Measurements from ENCODE around the gene EIF4G3.
A peak's percentile ranks its signal among the peaks of the same experiment; 100 is the strongest.
"Not testable (repeated sequence)": the region's sequence is repeated elsewhere in the genome, so short reads cannot be mapped to it uniquely, and the experiment has no call there.

The EIF4G3 gene

DNA sequence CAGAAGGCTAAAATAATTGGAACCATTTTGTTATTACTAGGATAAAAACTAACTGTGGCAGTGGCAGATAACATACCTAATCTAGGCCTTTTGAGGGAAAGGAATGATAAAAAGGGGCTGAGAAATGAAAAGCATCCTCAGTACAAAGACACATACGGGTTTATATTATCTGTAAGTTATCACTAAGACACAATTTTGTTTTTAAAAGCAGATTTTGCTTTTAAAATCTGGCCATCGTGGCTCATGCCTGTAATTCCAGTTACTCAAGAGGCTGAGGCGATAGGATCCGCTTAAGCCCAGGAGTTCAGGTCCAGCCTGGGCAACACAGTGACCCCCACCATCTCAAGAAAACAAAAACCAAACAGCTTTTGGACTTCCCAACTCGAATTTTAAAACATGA lies 364.8 kb downstream of the EIF4G3 start:
- DNase-seq (ENCODE audit: low read depth) = no peak

DNA sequence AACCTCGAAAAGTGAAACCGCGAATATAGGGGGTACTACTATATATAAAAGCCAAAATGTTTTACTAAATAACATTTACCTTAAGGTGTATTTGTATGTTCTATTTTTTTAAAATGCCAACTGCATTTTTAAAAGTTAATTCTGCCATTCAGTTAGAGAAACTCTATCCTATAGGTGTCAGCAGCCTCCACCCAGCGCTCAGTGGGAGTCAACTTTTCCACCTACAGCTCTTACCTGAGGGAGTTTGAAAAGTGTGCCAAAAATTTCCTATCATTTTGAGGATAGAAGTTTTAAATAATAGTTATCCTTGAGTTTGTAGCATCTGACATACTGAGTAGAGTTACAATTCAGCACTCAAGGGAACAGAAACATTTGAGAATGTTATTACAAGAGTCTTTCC lies 383.5 kb downstream of the EIF4G3 start:
- DNase-seq (ENCODE audit: low read depth) = no peak

DNA sequence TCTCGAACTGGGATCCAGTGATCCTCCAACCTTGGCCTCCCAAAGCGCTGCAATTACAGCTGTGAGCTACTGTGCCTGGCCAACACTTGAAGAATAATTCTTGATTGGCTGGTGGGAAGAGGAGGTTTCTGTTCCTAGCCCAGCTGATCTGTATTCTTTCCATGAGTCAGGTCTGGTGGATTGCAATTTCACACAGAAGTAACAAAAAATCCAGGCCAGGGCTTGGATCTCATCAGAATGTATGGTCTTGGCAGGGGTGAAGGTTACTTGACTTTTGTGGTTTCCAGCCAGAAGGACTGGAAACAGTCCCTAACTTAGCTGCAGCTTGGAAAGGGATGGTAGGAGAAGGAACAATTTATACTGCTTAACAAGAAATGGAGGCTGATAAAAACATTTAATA lies 384.5 kb downstream of the EIF4G3 start:
- DNase-seq (ENCODE audit: low read depth) = no peak

DNA sequence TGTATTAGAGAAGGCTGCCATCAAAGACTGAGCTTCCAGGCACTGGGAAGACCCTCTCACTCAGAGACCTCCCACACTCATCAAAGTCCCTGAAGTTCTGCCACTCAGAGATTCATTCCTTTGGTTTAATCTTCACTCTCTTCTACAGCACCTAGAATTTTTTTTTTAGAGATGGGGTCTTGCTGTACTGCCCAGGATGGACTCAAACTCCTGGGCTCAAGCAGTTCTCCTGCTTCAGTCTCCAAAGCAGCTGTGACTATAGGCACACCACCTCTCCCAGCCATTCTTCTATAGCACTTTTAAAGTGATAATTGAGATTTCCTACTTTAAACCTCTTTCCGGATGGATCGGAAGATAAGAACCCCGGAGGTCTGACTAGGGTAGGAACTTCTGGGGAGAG lies 385.9 kb downstream of the EIF4G3 start:
- DNase-seq (ENCODE audit: low read depth) = no peak

DNA sequence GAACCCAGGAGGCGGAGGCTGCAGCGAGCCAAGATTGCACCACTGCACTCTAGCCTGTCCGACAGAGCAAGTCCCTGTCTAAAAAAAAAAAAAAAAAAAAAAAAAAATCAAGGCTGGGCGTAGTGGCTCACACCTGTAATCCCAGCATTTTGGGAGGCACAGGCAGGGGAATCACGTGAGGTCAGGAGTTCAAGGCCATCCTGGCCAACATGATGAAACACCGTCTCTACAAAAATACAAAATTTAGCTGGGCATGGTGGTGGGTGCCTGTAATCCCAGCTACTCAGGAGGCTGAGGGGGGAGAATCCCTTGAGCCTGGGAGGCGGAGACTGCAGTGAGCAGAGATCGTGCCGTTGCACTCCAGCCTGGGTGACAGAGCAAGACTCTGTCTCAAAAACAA lies 387.1 kb downstream of the EIF4G3 start:
- DNase-seq (ENCODE audit: low read depth) = not testable (repeated sequence)

DNA sequence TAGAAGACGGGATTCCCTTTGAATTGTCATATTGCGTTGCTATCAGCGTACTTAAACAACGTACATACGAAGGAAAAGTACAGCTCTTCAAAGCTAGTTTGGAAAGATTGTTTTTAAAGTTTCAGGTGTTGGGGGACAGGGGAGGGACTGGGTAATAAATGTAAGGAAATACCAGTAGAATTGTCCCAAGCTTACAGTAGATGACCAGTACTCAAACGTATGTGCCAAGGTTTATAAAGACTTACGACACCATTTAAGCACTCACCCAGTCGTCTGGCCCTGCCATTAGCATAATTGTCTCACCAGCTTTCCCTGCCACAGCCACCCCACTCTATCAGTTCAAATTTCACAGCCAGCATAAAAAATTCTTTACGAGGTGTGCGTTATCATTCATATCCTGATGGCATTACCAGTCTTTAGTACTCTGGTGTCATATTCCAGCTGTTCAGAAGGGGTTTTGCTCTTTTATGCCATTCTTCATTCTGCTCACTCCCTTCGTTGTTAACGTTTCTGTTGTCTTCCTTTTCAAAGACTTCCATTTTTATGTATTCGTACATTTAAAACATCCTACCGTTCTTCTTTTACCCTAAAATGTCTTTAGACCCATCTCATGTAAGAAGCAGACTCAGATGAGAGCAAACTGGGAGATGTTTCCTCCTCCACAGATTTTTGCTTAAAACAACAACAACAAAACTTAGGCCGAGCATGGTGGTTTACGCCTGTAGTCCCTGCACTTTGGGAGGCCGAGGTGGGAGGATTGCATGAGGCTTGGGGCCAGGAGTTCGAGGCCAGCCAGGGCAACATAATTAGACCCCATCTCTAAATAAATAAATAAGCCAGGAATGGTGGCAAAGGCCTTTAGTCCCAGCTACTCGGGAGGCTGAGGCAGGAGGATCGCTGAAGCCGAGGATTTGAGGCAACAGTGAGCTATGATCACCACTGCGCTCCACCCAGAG lies 388.6 kb downstream of the EIF4G3 start:
- no peak for DNase-seq (ENCODE audit: low read depth)

DNA sequence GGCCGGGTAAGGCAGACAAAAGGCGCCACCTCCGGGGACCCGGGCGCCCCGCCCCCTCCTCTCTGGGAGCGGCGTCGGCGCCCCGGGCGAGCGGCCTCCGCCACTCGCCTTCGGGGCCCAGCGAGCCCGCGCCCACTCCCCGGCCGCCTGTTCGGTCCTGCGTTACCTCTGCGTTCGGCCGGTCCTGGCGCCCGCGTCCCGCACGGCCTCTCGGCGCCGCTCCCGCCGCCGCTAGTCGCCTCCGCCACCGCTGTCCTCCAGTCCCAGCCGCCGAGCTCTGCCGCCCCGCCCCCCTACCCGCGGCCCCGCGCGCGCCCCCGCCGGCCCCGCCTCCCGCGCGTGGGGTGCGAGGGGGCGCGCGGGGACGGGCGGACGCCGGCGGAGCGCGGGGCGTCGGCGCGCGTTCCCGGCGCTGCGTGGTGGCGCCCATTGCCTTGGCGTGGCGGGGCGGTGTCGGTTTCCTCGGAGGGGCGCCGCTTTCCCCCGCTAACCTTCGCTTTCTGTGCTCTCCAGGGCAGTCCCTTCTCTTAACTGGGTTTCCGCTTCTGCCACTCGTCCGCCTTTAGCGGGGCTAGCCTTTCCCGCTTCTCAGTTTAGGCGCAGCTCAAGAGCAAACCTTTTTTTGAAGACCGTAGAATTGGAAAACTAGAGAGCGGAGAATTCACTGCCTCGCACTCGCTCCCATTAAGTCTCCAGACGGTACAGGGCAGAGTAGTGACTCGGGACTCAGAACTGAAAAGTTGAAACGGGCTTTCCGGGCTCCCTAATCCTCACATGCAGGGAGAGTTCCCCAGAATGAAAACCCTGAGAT lies 389.5 kb downstream of the EIF4G3 start, which contains the start of gene HP1BP3:
Gene HP1BP3, minus strand, starts transcription at position 279 of the 811 bp plus-strand sequence. CDS start 6,867 bp downstream, outside the sequence.
- DNase-seq (ENCODE audit: low read depth) = peak; percentile 59

DNA sequence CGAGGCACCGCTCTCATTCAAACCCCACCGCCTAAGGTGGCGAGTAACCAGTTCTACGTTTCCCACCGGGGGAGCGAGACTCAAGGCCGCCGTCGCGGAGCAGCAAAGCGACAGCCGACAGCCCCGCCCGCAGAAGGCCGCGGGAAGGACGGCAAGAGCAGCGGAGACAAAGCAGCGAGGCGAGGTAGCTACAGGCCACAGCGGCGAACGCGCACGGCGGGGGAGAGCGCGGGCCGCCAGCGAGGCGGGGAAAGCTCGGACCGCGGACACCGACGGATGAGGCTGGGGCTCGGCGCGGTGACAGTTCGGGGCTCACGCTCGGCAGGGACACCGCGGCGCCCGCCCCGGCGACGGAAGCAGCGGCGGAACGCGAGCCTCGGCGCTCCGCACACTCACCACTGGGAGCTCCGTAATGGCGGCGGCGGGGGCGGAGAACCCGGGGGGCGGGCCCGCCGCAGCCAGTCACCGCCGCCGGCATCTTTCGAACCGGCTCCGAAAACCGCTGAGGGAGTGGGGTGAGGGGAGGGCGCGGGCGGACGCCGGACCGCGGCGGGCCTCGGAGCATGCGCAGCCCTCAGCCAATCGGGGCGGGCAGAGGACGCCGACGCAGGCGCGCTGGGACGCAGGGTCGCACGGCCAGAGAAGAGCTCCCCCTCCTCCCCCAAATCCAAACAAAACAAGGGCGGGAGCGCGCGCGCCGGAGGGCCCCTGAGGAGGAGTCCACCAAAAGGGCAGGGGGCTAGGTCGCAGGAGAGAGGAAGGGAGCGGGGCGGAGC lies 390.3 kb downstream of the EIF4G3 start:
- DNase-seq (ENCODE audit: low read depth) = peak; percentile 89

DNA sequence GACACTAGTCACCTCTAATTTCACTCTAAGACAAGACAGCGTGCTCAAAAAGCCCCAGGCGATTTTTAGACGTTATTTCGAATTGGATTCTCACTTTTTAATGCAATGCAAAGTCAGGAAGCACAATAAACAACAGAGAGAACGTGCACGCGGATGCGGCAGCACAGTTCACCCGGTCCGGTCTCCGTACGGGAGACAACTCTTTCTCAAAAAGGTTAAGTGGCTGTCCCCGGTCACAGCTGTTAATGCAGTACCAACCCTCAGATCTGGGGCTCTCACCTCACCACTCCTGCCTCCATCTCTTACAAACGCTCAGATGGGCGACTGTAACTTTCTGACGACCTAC lies 390.8 kb downstream of the EIF4G3 start:
- DNase-seq (ENCODE audit: low read depth) = no peak

DNA sequence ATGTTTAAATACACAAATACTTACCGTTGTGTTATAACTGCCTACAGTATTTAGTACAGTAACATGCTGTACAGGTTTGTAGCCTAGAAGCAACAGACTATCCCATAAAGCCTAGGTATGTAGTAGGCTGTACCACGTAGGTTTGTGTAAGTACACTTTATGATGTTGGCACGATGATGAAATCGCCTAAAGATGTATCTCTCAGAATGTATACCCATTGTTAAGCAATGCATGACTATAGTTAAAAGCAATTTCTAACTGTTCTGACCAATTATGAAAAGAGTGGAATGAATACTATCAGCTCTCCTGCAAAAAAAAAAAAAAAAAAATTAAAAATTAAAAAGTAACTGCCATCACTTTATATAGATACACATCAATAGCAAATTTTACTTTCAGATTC lies 401.0 kb downstream of the EIF4G3 start:
- no peak for DNase-seq (ENCODE audit: low read depth)

DNA sequence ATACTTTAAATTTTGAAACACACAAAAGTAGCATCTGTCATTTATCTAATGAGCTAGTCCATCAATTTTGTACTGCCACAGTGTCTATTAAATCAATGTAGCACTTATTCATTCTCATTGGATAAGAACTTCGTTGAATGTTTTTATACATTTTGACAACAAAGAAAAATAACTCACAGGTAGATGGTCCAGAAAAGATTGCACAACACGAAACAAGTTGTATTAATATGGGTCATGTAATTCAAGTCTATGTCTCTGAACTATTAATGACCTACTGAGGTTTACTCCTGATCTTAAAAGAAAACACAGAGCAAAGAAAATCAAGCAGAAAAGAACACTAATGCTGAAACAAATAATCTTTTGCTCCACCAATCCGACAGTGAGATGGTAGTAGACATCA lies 404.9 kb downstream of the EIF4G3 start:
- DNase-seq (ENCODE audit: low read depth) = no peak

DNA sequence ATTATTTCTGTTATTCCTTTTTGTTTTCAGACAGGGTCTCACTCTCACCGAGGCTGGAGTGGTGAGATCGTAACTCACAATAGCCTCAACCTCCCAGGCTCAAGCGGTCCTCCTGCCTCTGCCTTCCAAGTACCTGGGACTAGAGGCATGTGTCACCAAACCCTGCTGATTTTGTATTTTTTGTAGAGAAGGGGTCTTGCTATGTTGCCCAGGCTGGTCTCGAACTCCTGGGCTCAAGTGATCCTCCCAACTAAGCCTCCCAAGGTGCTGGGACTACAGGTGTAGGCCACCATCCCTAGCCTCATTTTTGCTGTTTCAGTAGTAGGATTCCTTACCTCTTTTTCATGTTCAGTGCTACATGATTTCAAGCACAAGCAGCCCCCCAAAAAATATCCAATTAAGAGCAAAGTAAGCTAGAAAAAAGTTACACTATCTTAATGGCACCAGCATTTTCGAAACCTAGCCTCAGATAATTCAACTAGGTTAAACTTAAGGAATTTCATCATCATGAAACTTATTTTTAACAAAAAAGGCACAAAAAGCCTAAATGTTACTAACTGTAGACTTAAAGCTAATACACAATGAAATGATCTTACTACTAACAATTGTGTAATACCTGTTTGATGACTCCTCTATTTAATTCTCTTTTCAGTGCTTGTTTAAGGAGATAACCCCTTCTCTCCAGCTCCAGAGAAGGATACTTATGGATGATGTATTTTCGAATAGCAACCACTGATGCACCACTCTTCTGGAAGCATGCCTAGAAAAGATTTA lies 406.2 kb downstream of the EIF4G3 start:
- no peak for DNase-seq (ENCODE audit: low read depth)

DNA sequence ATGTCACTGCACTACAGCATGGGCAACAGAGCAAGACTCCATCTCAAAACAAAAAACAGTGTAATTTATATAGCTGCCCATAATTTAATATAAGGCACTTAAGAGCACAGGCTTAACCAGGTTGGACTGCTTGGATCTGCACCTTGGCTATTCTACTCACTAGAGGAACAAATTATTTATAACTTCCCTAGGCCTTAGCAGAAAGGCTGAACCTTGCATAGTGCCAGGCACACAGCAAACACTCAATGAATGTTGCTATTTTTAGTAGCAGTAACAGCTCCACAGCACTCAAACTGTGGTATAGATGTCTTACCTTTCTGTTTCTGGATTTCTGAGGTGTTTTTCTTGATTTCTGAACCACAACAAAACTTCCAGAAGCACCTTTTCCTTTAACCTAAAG lies 409.4 kb downstream of the EIF4G3 start:
- no peak for DNase-seq (ENCODE audit: low read depth)

DNA sequence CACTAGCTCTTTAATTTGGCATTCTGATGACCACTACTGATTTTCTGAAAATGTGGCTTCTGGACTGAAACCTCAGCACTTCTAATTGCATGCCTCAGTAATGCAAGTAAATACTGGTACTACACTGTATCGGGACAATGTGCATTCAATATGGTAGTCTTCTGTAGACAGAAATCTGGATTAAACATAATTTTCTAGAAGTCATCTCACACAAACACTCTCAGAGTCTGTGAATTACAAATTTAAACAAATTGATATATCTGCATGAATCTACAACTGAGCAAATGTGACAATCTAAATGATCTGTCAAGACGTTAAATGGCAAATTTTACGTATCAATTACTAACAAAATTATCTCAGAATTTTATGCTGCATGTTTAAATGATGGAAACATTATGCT lies 413.3 kb downstream of the EIF4G3 start:
- no peak for DNase-seq (ENCODE audit: low read depth)

DNA sequence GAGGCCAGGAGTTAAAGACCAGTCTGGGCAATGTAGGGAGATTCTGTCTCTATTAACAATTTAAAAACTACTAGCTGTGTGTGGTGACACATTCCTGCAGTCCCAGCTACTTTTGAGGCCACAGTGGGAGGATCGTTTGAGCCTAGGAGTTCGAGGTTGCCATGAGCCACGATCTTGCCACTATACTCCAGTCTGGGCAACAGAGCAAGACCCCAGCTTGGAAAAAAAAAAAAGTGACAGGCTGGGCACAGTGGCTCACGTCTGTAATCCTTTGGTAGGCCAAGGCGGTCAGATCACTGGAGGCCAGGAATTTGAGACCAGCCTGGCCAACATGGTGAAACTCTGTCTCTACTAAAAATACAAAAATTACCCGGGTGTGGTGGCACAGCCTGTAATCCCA lies 416.4 kb downstream of the EIF4G3 start:
- DNase-seq (ENCODE audit: low read depth) = no peak

All from stimulated activated CD8-positive, alpha-beta memory T cell treated with anti-CD3 and anti-CD28 coated beads, Interleukin-15, amount 100 ng/mL, for 1 hour (primary cell).